DND-41 (cell line): Measurements from ENCODE around the gene WDFY3.

ENCODE experiments used
- ATAC-seq: fragments of 200-7000 bp; cut with Tn5 transposase; 3 replicates; pipeline ENCODE4 v1.9.1; 2021; ENCODE audit warnings: low read depth; ENCODE audit not compliant: insufficient read depth
- DNase-seq: peaks from one replicate; pipeline ENCODE4 v3.0.0-alpha.2; 2020
- H2AFZ ChIP-seq: 2 replicates; pipeline ENCODE4 v1.6.0; 2012; ENCODE audit warnings: low read depth, low read length
- H3K27ac ChIP-seq: 2 replicates; pipeline ENCODE4 v1.5.1; 2012; ENCODE audit warnings: low read length, inconsistent platforms
- H3K27me3 ChIP-seq: fragments of 200-600 bp; sonication (generic); 2 replicates; pipeline ENCODE4 v1.6.0; 2012; ENCODE audit warnings: low read length, mild to moderate bottlenecking, inconsistent platforms; ENCODE audit not compliant: insufficient read depth, poor library complexity
- H3K36me3 ChIP-seq: 2 replicates; pipeline ENCODE4 v1.5.1; 2012; ENCODE audit warnings: low read length, inconsistent platforms; ENCODE audit not compliant: insufficient read depth
- H3K4me1 ChIP-seq: 2 replicates; pipeline ENCODE4 v1.5.1; 2012; ENCODE audit warnings: mild to moderate bottlenecking, low read length; ENCODE audit not compliant: insufficient read depth
- H3K4me2 ChIP-seq: 2 replicates; pipeline ENCODE4 v1.6.0; 2012; ENCODE audit warnings: mild to moderate bottlenecking, moderate library complexity, low read length, inconsistent platforms; ENCODE audit not compliant: insufficient read depth
- H3K4me3 ChIP-seq, 2 experiments: fragments of 200-600 bp in 1 of 2; shearing (Covaris generic) in 1 of 2; 2 replicates each; pipeline ENCODE4 v1.5.1; 2012 to 2016; ENCODE audit warnings: inconsistent platforms in 2 of 2, low read length in 2 of 2, mild to moderate bottlenecking in 2 of 2, low read depth in 1 of 2, moderate library complexity in 1 of 2
- H3K79me2 ChIP-seq: 2 replicates; pipeline ENCODE4 v1.6.0; 2012; ENCODE audit warnings: low read length, inconsistent platforms; ENCODE audit not compliant: insufficient read depth
- H3K9ac ChIP-seq: 2 replicates; pipeline ENCODE4 v1.6.0; 2012; ENCODE audit warnings: low read depth, mild to moderate bottlenecking, inconsistent platforms, low read length, moderate library complexity
- H3K9me3 ChIP-seq: 2 replicates; pipeline ENCODE4 v1.5.1; 2012; ENCODE audit warnings: low read length, moderate library complexity, mild to moderate bottlenecking, inconsistent platforms; ENCODE audit not compliant: insufficient read depth, severe bottlenecking
- H4K20me1 ChIP-seq: 2 replicates; pipeline ENCODE4 v1.6.0; 2012; ENCODE audit warnings: low read length; ENCODE audit not compliant: insufficient read depth
- CTCF ChIP-seq: IDR thresholded peaks from 2 replicates; pipeline ENCODE4 v1.5.1; 2012; ENCODE audit warnings: borderline replicate concordance, low read length, moderate library complexity, mild to moderate bottlenecking; ENCODE audit not compliant: poor library complexity, severe bottlenecking; ENCODE audit errors: extremely low read depth
- EZH2 ChIP-seq: IDR thresholded peaks from 3 replicates; pipeline ENCODE4 v1.6.1; 2012; ENCODE audit warnings: borderline replicate concordance, low read depth, mild to moderate bottlenecking, moderate library complexity, low read length, inconsistent platforms; ENCODE audit not compliant: severe bottlenecking

The WDFY3 gene

DNA sequence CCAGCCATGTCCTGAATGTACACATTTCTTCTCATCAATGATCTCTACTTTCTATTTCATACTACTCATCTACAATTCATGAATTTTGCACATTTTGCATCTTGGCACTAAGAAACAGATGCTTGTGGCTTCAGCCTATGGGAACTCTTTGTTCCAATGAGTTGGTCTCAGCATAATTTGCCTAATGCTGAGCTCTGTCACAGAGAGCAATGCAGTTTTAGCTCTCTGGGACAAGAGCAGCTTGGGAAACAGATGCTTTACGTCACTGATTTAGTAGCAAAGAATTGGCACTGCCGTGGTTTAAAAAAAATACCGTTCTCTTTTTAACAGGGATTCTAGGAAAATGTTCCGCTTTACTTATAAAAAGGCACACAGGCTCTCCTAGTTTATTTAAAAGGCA lies 162.4 kb downstream of the WDFY3 start:
- Histone ChIP-seq H3K27me3 (no peaks in the 10 kb centered on the region), H3K4me2 (no peak overlapping the region), H2AFZ (no peak overlapping the region), H3K27ac (no peak overlapping the region), H3K36me3 (no peaks in the 10 kb centered on the region), H3K79me2 (no peaks in the 10 kb centered on the region), H3K9ac (no peak overlapping the region), H3K4me3 (no peak overlapping the region), H3K4me1 (no peaks in the 10 kb centered on the region), H4K20me1 (no peaks in the 10 kb centered on the region), H3K9me3 (no peaks in the 10 kb centered on the region)
- DNase-seq (no peak), ATAC-seq (no peak)
- TF ChIP-seq EZH2 (no peak), CTCF (no peak)

DNA sequence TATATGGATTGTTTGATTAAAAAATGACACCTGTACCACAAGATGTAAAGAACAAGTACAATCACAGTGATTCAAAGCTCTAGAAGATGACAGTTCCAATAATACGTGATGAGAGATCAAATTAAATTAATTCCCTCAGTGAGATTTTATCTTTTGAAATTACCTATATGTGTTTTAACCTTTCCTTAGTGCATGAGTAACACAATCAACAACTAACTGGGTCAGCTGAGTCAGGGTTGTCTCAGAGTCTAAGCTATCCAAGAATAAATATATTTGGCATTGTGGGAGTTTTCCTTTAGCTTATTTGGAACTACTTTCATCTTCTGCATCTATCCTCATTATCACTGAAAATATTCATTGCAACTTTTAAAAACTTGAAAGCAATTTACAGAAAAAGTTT lies 162.8 kb downstream of the WDFY3 start:
- H3K9me3 ChIP-seq: no peaks in the 10 kb centered on the region
- no peak overlapping the region for H3K9ac ChIP-seq
- H3K27me3 ChIP-seq: no peaks in the 10 kb centered on the region
- H2AFZ ChIP-seq: no peak overlapping the region
- TF ChIP-seq CTCF (no peak), EZH2 (no peak)
- no peaks in the 10 kb centered on the region for H3K79me2 ChIP-seq
- no peak overlapping the region for H3K27ac ChIP-seq
- no peaks in the 10 kb centered on the region for H3K36me3 ChIP-seq
- no peak overlapping the region for H3K4me2 ChIP-seq
- H4K20me1 ChIP-seq: no peaks in the 10 kb centered on the region
- no peaks in the 10 kb centered on the region for H3K4me1 ChIP-seq
- ATAC-seq (no peak), DNase-seq (no peak)
- H3K4me3 ChIP-seq: no peak overlapping the region

- Histone ChIP-seq H3K4me1 (no peaks in the 10 kb centered on the region), H3K79me2 (no peaks in the 10 kb centered on the region), H3K9me3 (no peaks in the 10 kb centered on the region), H3K36me3 (no peaks in the 10 kb centered on the region), H3K4me3 (no peak overlapping the region), H3K27me3 (no peaks in the 10 kb centered on the region), H3K9ac (no peak overlapping the region), H4K20me1 (no peaks in the 10 kb centered on the region), H3K27ac (no peak overlapping the region), H2AFZ (no peak overlapping the region), H3K4me2 (no peak overlapping the region)
- ATAC-seq (no peak), DNase-seq (no peak)
- no peak for TF ChIP-seq EZH2
- TF ChIP-seq CTCF: no peak
Observed at GRCh38 chr4:84803116-84803515, 163.4 kb downstream of the WDFY3 start.

GRCh38 chr4:84800256-84800655 lies 166.2 kb downstream of the WDFY3 start:
- H2AFZ ChIP-seq: no peak overlapping the region
- H4K20me1 ChIP-seq: no peaks in the 10 kb centered on the region
- no peaks in the 10 kb centered on the region for H3K36me3 ChIP-seq
- no peaks in the 10 kb centered on the region for H3K27me3 ChIP-seq
- no peaks in the 10 kb centered on the region for H3K9me3 ChIP-seq
- H3K27ac ChIP-seq: no peak overlapping the region
- H3K9ac ChIP-seq: no peak overlapping the region
- H3K4me1 ChIP-seq: no peaks in the 10 kb centered on the region
- no peak overlapping the region for H3K4me3 ChIP-seq
- ATAC-seq (no peak), DNase-seq (no peak)
- H3K79me2 ChIP-seq: no peaks in the 10 kb centered on the region
- no peak overlapping the region for H3K4me2 ChIP-seq
- TF ChIP-seq CTCF (no peak), EZH2 (no peak)
